ENCODE measurements around the gene CFAP43. TPM values are rescaled to one million over a fixed set of nuclear protein-coding genes. Genes with fewer than 3 reads are reported as not detected.

CFAP43 gene
- not detected in 2 replicates for total RNA-seq

GRCh38 chr10:104231784-104232612 is at the start of gene CFAP43:
Gene CFAP43, minus strand, starts transcription at chr10:104232364. Its CDS starts 118 bp downstream, at chr10:104232246.
- H3K36me3 Mint-ChIP-seq (ENCODE audit: low read depth) = no peaks in the 10 kb centered on the region
- peaks cover 42% of the 10 kb centered on the region for H3K27me3 Mint-ChIP-seq
- peak within 1 kb of the TSS; percentile 72 for H3K27ac Mint-ChIP-seq
- intact Hi-C loops (cut with micrococcal nuclease) = loop anchor here (1.0 to 10.0 kb wide), 4 partner anchors 23 to 267 kb away; partner anchors contain the start of genes GSTO2 and SLK
- DNase-seq = peak; percentile 100
- peak within 1 kb of the TSS; percentile 87 for H3K4me3 Mint-ChIP-seq
- H3K4me1 Mint-ChIP-seq = peaks cover 8% of the 10 kb centered on the region
- H3K9me3 Mint-ChIP-seq = peaks cover 9% of the 10 kb centered on the region

DNA sequence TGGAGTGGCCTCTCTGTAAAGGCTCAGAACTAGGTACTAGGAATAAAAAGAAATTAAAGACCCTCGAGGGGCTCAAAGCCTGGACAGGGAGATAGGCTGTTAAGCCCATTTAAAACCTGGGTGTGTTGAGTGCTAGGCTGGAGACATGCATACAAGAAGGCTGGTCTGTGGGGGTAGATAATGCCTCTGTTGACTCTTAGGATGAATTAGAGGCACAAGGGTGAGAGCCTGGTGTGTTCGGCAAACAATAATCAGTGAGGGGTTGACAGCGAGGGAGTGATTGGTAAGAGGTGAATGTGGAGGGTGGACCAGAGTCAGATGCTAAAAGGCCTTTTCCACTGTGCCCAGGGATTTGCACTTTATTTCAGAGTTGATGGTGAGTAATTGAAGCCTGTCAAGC is 49.5 kb upstream of the CFAP43 start:
- peaks cover 21% of the 10 kb centered on the region for H3K27me3 Mint-ChIP-seq
- H3K4me1 Mint-ChIP-seq = no peaks in the 10 kb centered on the region
- no peaks in the 10 kb centered on the region for H3K36me3 Mint-ChIP-seq (ENCODE audit: low read depth)
- DNase-seq = no peak
- intact Hi-C loops (cut with micrococcal nuclease) = no loop called here
- H3K4me3 Mint-ChIP-seq = no peak overlapping the region
- H3K27ac Mint-ChIP-seq = no peak overlapping the region
- no peaks in the 10 kb centered on the region for H3K9me3 Mint-ChIP-seq

DNA sequence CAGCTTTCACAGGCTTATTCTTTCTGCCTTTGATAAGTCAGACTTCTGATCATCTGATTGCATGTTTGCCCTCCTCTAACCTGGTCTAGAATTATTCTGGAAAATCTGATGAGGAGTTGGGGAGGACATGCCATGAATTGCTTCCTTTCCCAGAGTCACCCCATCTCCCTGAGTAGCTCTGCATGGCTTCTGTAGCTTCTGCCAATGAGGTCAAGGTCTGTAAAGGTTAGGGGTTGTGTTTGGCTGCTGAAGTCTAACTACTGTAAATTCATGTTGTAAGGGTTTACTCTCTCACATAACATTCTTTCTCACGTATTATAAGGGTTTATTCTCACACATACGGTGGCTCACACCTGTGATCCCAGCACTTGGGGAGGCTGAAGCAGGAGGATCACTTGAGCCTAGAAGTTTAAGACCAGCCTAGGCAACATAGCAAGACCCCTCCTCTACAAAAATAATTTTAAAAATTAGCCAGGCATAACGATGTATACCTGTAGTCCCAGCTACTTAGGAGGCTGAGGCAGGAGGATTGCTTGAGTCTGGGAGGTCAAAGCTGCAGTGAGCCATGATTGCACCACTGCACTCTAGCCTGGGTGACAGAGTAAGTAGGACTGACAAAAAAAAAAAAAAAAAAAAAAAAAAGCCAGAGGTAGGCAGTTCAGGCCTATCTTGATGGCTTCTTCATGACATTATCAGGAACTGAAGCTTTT is 47.5 kb upstream of the CFAP43 start:
- Mint-ChIP-seq H3K27ac (no peak overlapping the region), H3K4me1 (no peaks in the 10 kb centered on the region), H3K27me3 (peaks cover 27% of the 10 kb centered on the region), H3K9me3 (no peaks in the 10 kb centered on the region), H3K4me3 (no peak overlapping the region), H3K36me3 (ENCODE audit: low read depth) (no peaks in the 10 kb centered on the region)
- DNase-seq = no peak
- intact Hi-C loops (cut with micrococcal nuclease) = no loop called here

DNA sequence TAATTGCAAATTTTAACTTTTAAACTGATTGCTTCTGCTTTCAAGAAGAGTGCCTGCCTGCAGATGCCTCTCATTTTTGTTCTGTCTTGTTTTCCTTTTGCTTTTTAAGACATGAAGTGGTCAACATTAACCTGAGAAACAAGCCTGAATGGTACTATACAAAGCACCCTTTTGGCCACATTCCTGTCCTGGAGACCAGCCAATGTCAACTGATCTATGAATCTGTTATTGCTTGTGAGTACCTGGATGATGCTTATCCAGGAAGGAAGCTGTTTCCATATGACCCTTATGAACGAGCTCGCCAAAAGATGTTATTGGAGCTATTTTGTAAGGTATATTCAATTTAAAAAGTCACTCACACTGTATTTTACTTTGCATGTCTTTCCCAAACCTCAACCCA is 45.6 kb upstream of the CFAP43 start:
- no peaks in the 10 kb centered on the region for H3K36me3 Mint-ChIP-seq (ENCODE audit: low read depth)
- no peak for DNase-seq
- no peak overlapping the region for H3K27ac Mint-ChIP-seq
- no peak overlapping the region for H3K4me3 Mint-ChIP-seq
- H3K4me1 Mint-ChIP-seq = peaks cover 1% of the 10 kb centered on the region
- H3K9me3 Mint-ChIP-seq = no peaks in the 10 kb centered on the region
- intact Hi-C loops (cut with micrococcal nuclease) = no loop called here
- peaks cover 24% of the 10 kb centered on the region for H3K27me3 Mint-ChIP-seq

DNA sequence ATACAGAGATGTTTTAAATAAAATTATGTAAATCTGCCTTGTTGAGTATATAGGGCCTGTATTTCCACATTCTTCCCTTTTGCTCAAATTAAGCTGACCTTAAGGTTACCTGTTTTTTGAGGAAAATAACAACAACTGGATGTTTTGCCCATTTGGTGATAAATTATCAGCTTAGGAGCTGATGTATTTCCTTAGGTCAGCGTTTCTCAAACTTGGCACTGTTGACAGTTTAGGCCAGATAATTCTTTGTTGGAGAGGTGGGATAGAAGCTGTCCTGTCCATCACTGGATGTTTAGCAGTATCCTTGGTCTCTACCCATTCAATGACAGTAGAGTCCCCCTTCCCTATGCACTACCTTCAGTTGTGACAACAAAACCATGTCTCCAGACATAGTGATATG is 44.0 kb upstream of the CFAP43 start:
- intact Hi-C loops (cut with micrococcal nuclease) = no loop called here
- Mint-ChIP-seq H3K36me3 (ENCODE audit: low read depth) (no peaks in the 10 kb centered on the region), H3K27me3 (peaks cover 13% of the 10 kb centered on the region), H3K9me3 (no peaks in the 10 kb centered on the region), H3K4me3 (no peak overlapping the region), H3K4me1 (peaks cover 1% of the 10 kb centered on the region), H3K27ac (no peak overlapping the region)
- no peak for DNase-seq

- Mint-ChIP-seq H3K27me3 (peaks cover 13% of the 10 kb centered on the region), H3K36me3 (ENCODE audit: low read depth) (no peaks in the 10 kb centered on the region), H3K27ac (no peak overlapping the region), H3K4me3 (peak overlapping the region; percentile 61), H3K4me1 (peaks cover 4% of the 10 kb centered on the region), H3K9me3 (no peaks in the 10 kb centered on the region)
- peak; percentile 85 for DNase-seq
- intact Hi-C loops (cut with micrococcal nuclease) = no loop called here
Observed at GRCh38 chr10:104274762-104275721, 42.9 kb upstream of the CFAP43 start.

- no peaks in the 10 kb centered on the region for H3K36me3 Mint-ChIP-seq (ENCODE audit: low read depth)
- intact Hi-C loops (cut with micrococcal nuclease) = no loop called here
Observed at GRCh38 chr10:104273899-104274575, 41.9 kb upstream of the CFAP43 start.

GRCh38 chr10:104273286-104273685 is 41.1 kb upstream of the CFAP43 start:
- DNase-seq = no peak
- Mint-ChIP-seq H3K4me3 (no peak overlapping the region), H3K27me3 (peaks cover 13% of the 10 kb centered on the region), H3K9me3 (no peaks in the 10 kb centered on the region), H3K36me3 (ENCODE audit: low read depth) (peaks cover 6% of the 10 kb centered on the region), H3K4me1 (peaks cover 7% of the 10 kb centered on the region), H3K27ac (no peak overlapping the region)
- intact Hi-C loops (cut with micrococcal nuclease) = no loop called here

More at GRCh38 chr10:104273899-104274575, 41.9 kb upstream of the CFAP43 start:
- Mint-ChIP-seq H3K9me3 (no peaks in the 10 kb centered on the region), H3K4me3 (peak overlapping the region; percentile 61), H3K27ac (no peak overlapping the region), H3K27me3 (peaks cover 13% of the 10 kb centered on the region), H3K4me1 (peaks cover 6% of the 10 kb centered on the region)
- no peak for DNase-seq

DNA sequence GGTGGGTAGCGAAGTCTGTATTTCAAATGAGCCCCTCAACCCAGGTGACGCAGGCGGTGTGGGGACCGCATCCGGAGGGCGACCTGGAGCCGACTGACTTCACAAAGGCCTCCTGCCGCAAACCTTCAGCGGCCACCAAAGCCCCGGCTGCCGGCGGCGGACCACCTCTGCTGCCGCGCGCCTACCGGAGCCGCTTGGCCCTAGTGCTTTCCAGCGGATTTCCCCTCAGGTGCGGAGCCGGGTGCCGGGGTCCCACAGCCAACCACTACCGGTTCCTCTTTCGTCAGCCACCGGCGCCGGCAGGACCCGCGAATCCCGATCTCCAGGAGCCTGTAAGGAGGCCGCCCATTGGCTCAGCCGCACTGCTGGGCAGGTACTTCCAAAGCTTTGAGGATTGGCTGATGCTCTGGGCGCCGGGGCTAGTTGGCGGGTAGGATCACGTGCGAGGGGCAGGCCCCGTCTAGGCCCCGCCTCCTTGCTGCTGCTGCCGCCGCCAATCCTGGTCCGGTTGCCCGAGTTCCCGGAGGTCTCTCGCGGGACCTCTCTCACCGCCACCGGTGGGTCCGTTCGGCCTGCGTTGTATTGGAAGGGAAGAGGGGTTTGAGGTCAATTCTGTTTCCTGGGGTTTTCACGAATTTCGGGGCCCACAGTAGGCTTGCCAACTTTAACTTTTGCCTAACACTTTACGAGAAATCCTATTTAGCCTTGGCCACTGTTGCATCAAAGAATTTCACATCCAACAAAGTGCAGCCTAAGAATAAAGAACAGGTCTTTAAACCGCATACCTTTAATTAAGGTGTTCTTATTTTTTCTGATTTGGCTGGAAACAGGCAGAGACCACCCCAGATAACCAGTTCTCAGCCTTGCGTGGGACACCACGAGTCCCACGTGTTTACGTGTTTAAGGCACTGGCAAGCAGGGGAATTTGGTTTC is 36.8 kb upstream of the CFAP43 start, which contains the start of gene GSTO2:
Gene GSTO2, plus strand, starts transcription at position 472 of the 933 bp plus-strand sequence. CDS start 5,732 bp downstream, outside the sequence.
- Mint-ChIP-seq H3K4me1 (peaks cover 29% of the 10 kb centered on the region), H3K9me3 (no peaks in the 10 kb centered on the region), H3K36me3 (ENCODE audit: low read depth) (peaks cover 44% of the 10 kb centered on the region), H3K4me3 (peak within 1 kb of the TSS; percentile 87), H3K27ac (peak within 1 kb of the TSS; percentile 90), H3K27me3 (peaks cover 2% of the 10 kb centered on the region)
- intact Hi-C loops (cut with micrococcal nuclease) = loop anchor here (1.0 to 5.0 kb wide), 5 partner anchors 14 to 352 kb away; partner anchors contain the start of genes CFAP43 and STN1
- peak; percentile 99 for DNase-seq

DNA sequence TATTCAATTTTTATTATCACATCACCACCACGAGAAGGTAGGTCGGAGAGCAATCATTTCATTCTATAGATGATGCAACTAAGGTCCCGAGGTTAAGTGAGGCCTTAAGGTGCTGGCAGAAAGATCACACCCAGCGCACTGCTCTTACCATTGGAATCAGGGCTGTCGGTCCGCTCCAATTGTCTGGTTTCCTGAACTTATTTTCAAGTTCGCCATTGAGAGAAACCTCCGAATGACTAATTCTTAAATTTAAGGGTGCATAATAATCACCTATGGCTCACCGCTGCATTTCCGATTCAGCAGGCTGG is 36.2 kb upstream of the CFAP43 start:
- H3K4me1 Mint-ChIP-seq = peaks cover 32% of the 10 kb centered on the region
- DNase-seq = no peak
- H3K27ac Mint-ChIP-seq = peak overlapping the region; percentile 90
- intact Hi-C loops (cut with micrococcal nuclease) = loop anchor here (1.0 to 5.0 kb wide), 3 partner anchors 13 to 351 kb away; partner anchors contain the start of gene STN1
- no peaks in the 10 kb centered on the region for H3K9me3 Mint-ChIP-seq
- peaks cover 2% of the 10 kb centered on the region for H3K27me3 Mint-ChIP-seq
- H3K36me3 Mint-ChIP-seq (ENCODE audit: low read depth) = peaks cover 50% of the 10 kb centered on the region
- peak overlapping the region; percentile 87 for H3K4me3 Mint-ChIP-seq

- Mint-ChIP-seq H3K36me3 (ENCODE audit: low read depth) (peaks cover 51% of the 10 kb centered on the region), H3K4me1 (peaks cover 32% of the 10 kb centered on the region), H3K9me3 (no peaks in the 10 kb centered on the region), H3K4me3 (peak overlapping the region; percentile 87), H3K27ac (peak overlapping the region; percentile 90), H3K27me3 (peaks cover 2% of the 10 kb centered on the region)
- intact Hi-C loops (cut with micrococcal nuclease) = loop anchor here (1.0 to 5.0 kb wide), 3 partner anchors 13 to 351 kb away; partner anchors contain the start of gene STN1
- DNase-seq = no peak
Observed at GRCh38 chr10:104267721-104268404, 35.7 kb upstream of the CFAP43 start.
